Kidney (tissue), 14 donors: ENCODE data around the gene WDR86. TPM values are rescaled to one million over a fixed set of nuclear protein-coding genes. Genes with fewer than 3 reads are reported as not detected.

Source experiments
- DNase-seq, 5 donors: peaks; one replicate each; pipeline ENCODE4 v3.0.0-alpha.2; 2013 to 2020
- FAIRE-seq: peaks from 2 replicates; lab custom pipeline; 2012; peaks lifted over from hg19 to GRCh38; lab: Jason Lieb, UNC
- H3K27ac ChIP-seq, 2 donors: one replicate each; pipeline ENCODE4 v1.7.0; 2013; ENCODE audit warnings: low read depth in 2 of 2, low read length in 2 of 2, inconsistent platforms in 1 of 2
- H3K27me3 ChIP-seq: one replicate; pipeline ENCODE4 v1.7.1; 2013; ENCODE audit warnings: low read length, inconsistent platforms; ENCODE audit not compliant: control insufficient read depth, insufficient read depth
- H3K36me3 ChIP-seq, 3 donors: one replicate each; pipeline versions ENCODE4 v1.7.0 to v1.7.1; 2013; ENCODE audit warnings: low read length in 3 of 3, control low read depth in 1 of 3, inconsistent platforms in 1 of 3; ENCODE audit not compliant: insufficient read depth in 3 of 3, control insufficient read depth in 2 of 3
- H3K4me1 ChIP-seq, 3 donors: one replicate each; pipeline versions ENCODE4 v1.7.0 to v1.7.1; 2013; ENCODE audit warnings: low read length in 3 of 3, inconsistent platforms in 1 of 3, low read depth in 1 of 3; ENCODE audit not compliant: control insufficient read depth in 2 of 3, insufficient read depth in 2 of 3
- H3K4me3 ChIP-seq, 3 donors: one replicate each; pipeline versions ENCODE4 v1.7.0 to v1.8.1; 2013; ENCODE audit warnings: low read length in 3 of 3, control low read depth in 1 of 3, inconsistent platforms in 1 of 3
- H3K9ac ChIP-seq, 3 donors: one replicate each; pipeline versions ENCODE4 v1.7.0 to v1.7.1; 2013; ENCODE audit warnings: low read length in 3 of 3, control low read depth in 1 of 3, inconsistent platforms in 1 of 3
- H3K9me3 ChIP-seq, 3 donors: one replicate each; pipeline versions ENCODE4 v1.7.0 to v1.7.1; 2013; ENCODE audit warnings: low read length in 3 of 3, control low read depth in 1 of 3, inconsistent platforms in 1 of 3; ENCODE audit not compliant: control insufficient read depth in 2 of 3, insufficient read depth in 1 of 3
- intact Hi-C: fragments of 100-400 bp; cut with DNase I; formaldehyde crosslinking; loops from one replicate; pipeline ENCODE4 v1.11.1; 2022
- polyA plus RNA-seq: library from polyadenylated mRNA; stranded (reverse); fragments of 350-450 nt; fragmentation: Illumina TruSeq; extraction: RNeasy Lipid Tissue Mini Kit (QIAGEN cat#74804); gene quantifications from one replicate; pipeline ENCODE4 v1.2.3, GENCODE V29; 2014; ENCODE audit warnings: low read depth, low replicate concordance; ENCODE audit not compliant: insufficient read depth
- total RNA-seq: library from RNA; stranded (reverse); fragmentation: NEBNext Ultra II Directional; extraction: Animal tissue kit (Norgen Biotek cat#: 25700); gene quantifications from one replicate; pipeline ENCODE4 v1.2.1, GENCODE V29; 2021
- TF ChIP-seq, protein P1 (sequence below): IDR thresholded peaks from 3 replicates; pipeline ENCODE4 v1.5.1; 2012; ENCODE audit warnings: mild to moderate bottlenecking, moderate library complexity, borderline replicate concordance; ENCODE audit not compliant: insufficient read depth; ENCODE audit errors: extremely low read depth
- donor health status: control.
- donor health status: control.
- donor health status: control.
- donor health status: control.
- donor health status: control.
- donor health status: DM: yes; HTN: yes; CAD: no.
- donor health status: Normal renal cell carcinoma (clear cell type).

WDR86 gene
- total and polyA plus RNA-seq, 2 donors from 2014 or later = 1.8 to 5.9 TPM

- Histone ChIP-seq H3K27me3 (no peaks in the 10 kb centered on the region), H3K4me3 (no peak overlapping the region), H3K9me3 (no peaks in the 10 kb centered on the region), H3K9ac (no peak overlapping the region), H3K27ac (no peak overlapping the region), H3K4me1 (peaks cover 0 to 8% (median 8%) of the 10 kb centered on the region in 3 donors), H3K36me3 (no peaks in the 10 kb centered on the region)
- FAIRE-seq = no peak
- DNase-seq = no peak
- TF ChIP-seq, protein P1, sequence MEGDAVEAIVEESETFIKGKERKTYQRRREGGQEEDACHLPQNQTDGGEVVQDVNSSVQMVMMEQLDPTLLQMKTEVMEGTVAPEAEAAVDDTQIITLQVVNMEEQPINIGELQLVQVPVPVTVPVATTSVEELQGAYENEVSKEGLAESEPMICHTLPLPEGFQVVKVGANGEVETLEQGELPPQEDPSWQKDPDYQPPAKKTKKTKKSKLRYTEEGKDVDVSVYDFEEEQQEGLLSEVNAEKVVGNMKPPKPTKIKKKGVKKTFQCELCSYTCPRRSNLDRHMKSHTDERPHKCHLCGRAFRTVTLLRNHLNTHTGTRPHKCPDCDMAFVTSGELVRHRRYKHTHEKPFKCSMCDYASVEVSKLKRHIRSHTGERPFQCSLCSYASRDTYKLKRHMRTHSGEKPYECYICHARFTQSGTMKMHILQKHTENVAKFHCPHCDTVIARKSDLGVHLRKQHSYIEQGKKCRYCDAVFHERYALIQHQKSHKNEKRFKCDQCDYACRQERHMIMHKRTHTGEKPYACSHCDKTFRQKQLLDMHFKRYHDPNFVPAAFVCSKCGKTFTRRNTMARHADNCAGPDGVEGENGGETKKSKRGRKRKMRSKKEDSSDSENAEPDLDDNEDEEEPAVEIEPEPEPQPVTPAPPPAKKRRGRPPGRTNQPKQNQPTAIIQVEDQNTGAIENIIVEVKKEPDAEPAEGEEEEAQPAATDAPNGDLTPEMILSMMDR = no peak
- intact Hi-C loops = no loop called here
Observed at GRCh38 chr7:151431768-151432311, 22.0 kb upstream of the WDR86 start.

DNA sequence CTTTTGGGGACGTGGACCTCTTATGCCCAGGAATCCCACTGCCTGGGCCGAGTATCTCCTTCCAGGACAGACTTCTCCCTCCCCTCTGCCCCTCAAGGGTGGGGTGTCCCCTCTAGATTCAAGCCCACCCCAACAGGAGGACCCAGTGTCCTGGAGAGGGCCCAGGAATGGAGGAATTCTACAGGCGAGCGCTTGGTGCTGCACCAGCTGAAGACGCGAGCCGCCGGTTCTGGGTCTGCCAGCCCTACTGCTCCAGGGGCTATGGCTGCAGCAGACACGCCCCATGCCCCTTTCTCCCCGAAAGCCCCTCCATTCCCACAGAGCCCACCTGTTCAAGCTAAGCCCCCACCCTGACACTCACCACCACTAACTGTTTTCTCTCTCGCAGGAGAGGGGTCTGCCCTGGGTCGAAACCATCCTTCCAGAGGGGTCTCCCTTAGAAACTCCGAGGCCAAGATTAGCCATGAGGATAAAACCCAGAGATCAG, 21.5 kb upstream of the WDR86 start:
- H3K9ac ChIP-seq = no peak overlapping the region
- DNase-seq = peak in 1 of 5 donors; percentile 40
- H3K9me3 ChIP-seq = no peaks in the 10 kb centered on the region
- FAIRE-seq = no peak
- no peaks in the 10 kb centered on the region for H3K27me3 ChIP-seq
- no peak overlapping the region for H3K27ac ChIP-seq
- no peaks in the 10 kb centered on the region for H3K36me3 ChIP-seq
- H3K4me3 ChIP-seq = no peak overlapping the region
- intact Hi-C loops = no loop called here
- H3K4me1 ChIP-seq = peaks cover 0 to 8% (median 8%) of the 10 kb centered on the region in 3 donors
- TF ChIP-seq, protein P1 = no peak

GRCh38 chr7:151430391-151431205, 20.8 kb upstream of the WDR86 start:
- intact Hi-C loops = no loop called here
- no peaks in the 10 kb centered on the region for H3K27me3 ChIP-seq
- no peak overlapping the region for H3K4me3 ChIP-seq
- no peaks in the 10 kb centered on the region for H3K36me3 ChIP-seq
- TF ChIP-seq, protein P1 = no peak
- FAIRE-seq = no peak
- peak in 1 of 5 donors; percentile 35 for DNase-seq
- H3K9ac ChIP-seq = no peak overlapping the region
- H3K4me1 ChIP-seq = peaks cover 0 to 8% (median 8%) of the 10 kb centered on the region in 3 donors
- no peaks in the 10 kb centered on the region for H3K9me3 ChIP-seq
- no peak overlapping the region for H3K27ac ChIP-seq
